NCI-H510A treated with DMSO at 0.1 percent for 48 hours (cell line): ENCODE measurements around the gene C2CD4C.
A peak's percentile ranks its signal among the peaks of the same experiment; 100 is the strongest.
"Not testable (repeated sequence)": the region's sequence is repeated elsewhere in the genome, so short reads cannot be mapped to it uniquely, and the experiment has no call there.

Source experiments
- DNase-seq: peaks from one replicate; lab custom pipeline; 2025; lab: John Stamatoyannopoulos, UW

Gene C2CD4C

GRCh38 chr19:398719-399118 lies 10.2 kb downstream of the C2CD4C start:
- no peak for DNase-seq

GRCh38 chr19:397941-398706 lies 10.8 kb downstream of the C2CD4C start:
- DNase-seq: no peak

- no peak for DNase-seq
Measured at GRCh38 chr19:397321-397720, 11.6 kb downstream of the C2CD4C start.

- no peak for DNase-seq
Measured at GRCh38 chr19:395467-395866, 13.5 kb downstream of the C2CD4C start.

GRCh38 chr19:394857-395256 lies 14.1 kb downstream of the C2CD4C start:
- not testable (repeated sequence) for DNase-seq

GRCh38 chr19:393560-393959 lies 15.4 kb downstream of the C2CD4C start:
- DNase-seq: not testable (repeated sequence)

GRCh38 chr19:392375-392970 lies 16.5 kb downstream of the C2CD4C start:
- DNase-seq: no peak

GRCh38 chr19:391726-392374 lies 17.1 kb downstream of the C2CD4C start:
- DNase-seq: no peak

- DNase-seq: no peak
Measured at GRCh38 chr19:391207-391557, 17.8 kb downstream of the C2CD4C start.

- no peak for DNase-seq
Measured at GRCh38 chr19:390386-391206, 18.4 kb downstream of the C2CD4C start.

GRCh38 chr19:389935-390289 lies 19.0 kb downstream of the C2CD4C start:
- no peak for DNase-seq

GRCh38 chr19:389255-389934 lies 19.6 kb downstream of the C2CD4C start:
- no peak for DNase-seq

- no peak for DNase-seq
Measured at GRCh38 chr19:388691-389090, 20.3 kb downstream of the C2CD4C start.

GRCh38 chr19:387777-388176 lies 21.2 kb downstream of the C2CD4C start:
- DNase-seq: no peak

- peak; percentile 15 for DNase-seq
Measured at GRCh38 chr19:386632-387301, 22.2 kb downstream of the C2CD4C start.

GRCh38 chr19:386189-386588 lies 22.8 kb downstream of the C2CD4C start:
- DNase-seq: not testable (repeated sequence)

GRCh38 chr19:384799-385169 lies 24.2 kb downstream of the C2CD4C start:
- no peak for DNase-seq

- no peak for DNase-seq
Measured at GRCh38 chr19:383922-384798, 24.8 kb downstream of the C2CD4C start.

GRCh38 chr19:383040-383439 lies 25.9 kb downstream of the C2CD4C start:
- no peak for DNase-seq

- peak; percentile 74 for DNase-seq
Measured at GRCh38 chr19:382578-382977, 26.4 kb downstream of the C2CD4C start.
